Measurements from ENCODE around the gene GLIS2.
"Not testable (repeated sequence)": the region's sequence is repeated elsewhere in the genome, so short reads cannot be mapped to it uniquely, and the experiment has no call there.

Gene GLIS2

GRCh38 chr16:4333714-4334113 lies 17.8 kb downstream of the GLIS2 start:
- H3K4me3 ChIP-seq (ENCODE audit: low read length); H3K9ac ChIP-seq (ENCODE audit: low read depth, low read length); H3K27me3 ChIP-seq (ENCODE audit: control insufficient read depth, insufficient read depth, low read length); H3K4me1 ChIP-seq (ENCODE audit: control insufficient read depth, insufficient read depth, low read length); H3K9me3 ChIP-seq (replicated peaks; ENCODE audit: low read length); H3K4me2 ChIP-seq (ENCODE audit: low read length): not testable (repeated sequence)
- peaks cover 45% of the 10 kb centered on the region for H3K36me3 ChIP-seq (ENCODE audit: insufficient read depth, low read length)

GRCh38 chr16:4334724-4335495 lies 19.0 kb downstream of the GLIS2 start:
- Histone ChIP-seq H3K27me3 (ENCODE audit: control insufficient read depth, insufficient read depth, low read length) (no peaks in the 10 kb centered on the region), H3K4me1 (ENCODE audit: control insufficient read depth, insufficient read depth, low read length) (no peaks in the 10 kb centered on the region), H3K4me3 (ENCODE audit: low read length) (no peak overlapping the region), H3K9me3 (replicated peaks; ENCODE audit: low read length) (no peaks in the 10 kb centered on the region), H3K9ac (ENCODE audit: low read depth, low read length) (no peak overlapping the region), H3K36me3 (ENCODE audit: insufficient read depth, low read length) (peaks cover 56% of the 10 kb centered on the region), H3K4me2 (ENCODE audit: low read length) (no peak overlapping the region)

- Histone ChIP-seq H3K27me3 (ENCODE audit: control insufficient read depth, insufficient read depth, low read length) (no peaks in the 10 kb centered on the region), H3K36me3 (ENCODE audit: insufficient read depth, low read length) (peaks cover 67% of the 10 kb centered on the region), H3K4me3 (ENCODE audit: low read length) (no peak overlapping the region), H3K9me3 (replicated peaks; ENCODE audit: low read length) (no peaks in the 10 kb centered on the region), H3K4me2 (ENCODE audit: low read length) (no peak overlapping the region), H3K9ac (ENCODE audit: low read depth, low read length) (no peak overlapping the region), H3K4me1 (ENCODE audit: control insufficient read depth, insufficient read depth, low read length) (no peaks in the 10 kb centered on the region)
Measured at GRCh38 chr16:4336701-4337539, 21.1 kb downstream of the GLIS2 start.

GRCh38 chr16:4337540-4338088 lies 21.7 kb downstream of the GLIS2 start:
- Histone ChIP-seq H3K4me1 (ENCODE audit: control insufficient read depth, insufficient read depth, low read length) (no peaks in the 10 kb centered on the region), H3K4me3 (ENCODE audit: low read length) (no peak overlapping the region), H3K4me2 (ENCODE audit: low read length) (no peak overlapping the region), H3K36me3 (ENCODE audit: insufficient read depth, low read length) (peaks cover 66% of the 10 kb centered on the region), H3K9me3 (replicated peaks; ENCODE audit: low read length) (no peaks in the 10 kb centered on the region), H3K9ac (ENCODE audit: low read depth, low read length) (no peak overlapping the region), H3K27me3 (ENCODE audit: control insufficient read depth, insufficient read depth, low read length) (no peaks in the 10 kb centered on the region)

GRCh38 chr16:4338125-4338582 lies 22.3 kb downstream of the GLIS2 start:
- peaks cover 65% of the 10 kb centered on the region for H3K36me3 ChIP-seq (ENCODE audit: insufficient read depth, low read length)
- H3K4me2 ChIP-seq (ENCODE audit: low read length) = no peak overlapping the region
- no peaks in the 10 kb centered on the region for H3K27me3 ChIP-seq (ENCODE audit: control insufficient read depth, insufficient read depth, low read length)
- no peak overlapping the region for H3K9ac ChIP-seq (ENCODE audit: low read depth, low read length)
- H3K9me3 ChIP-seq (replicated peaks; ENCODE audit: low read length) = no peaks in the 10 kb centered on the region
- no peaks in the 10 kb centered on the region for H3K4me1 ChIP-seq (ENCODE audit: control insufficient read depth, insufficient read depth, low read length)
- H3K4me3 ChIP-seq (ENCODE audit: low read length) = no peak overlapping the region

GRCh38 chr16:4338712-4339299 lies 22.9 kb downstream of the GLIS2 start:
- Histone ChIP-seq H3K4me2 (ENCODE audit: low read length) (no peak overlapping the region), H3K4me3 (ENCODE audit: low read length) (no peak overlapping the region), H3K9me3 (replicated peaks; ENCODE audit: low read length) (no peaks in the 10 kb centered on the region), H3K36me3 (ENCODE audit: insufficient read depth, low read length) (peaks cover 59% of the 10 kb centered on the region), H3K9ac (ENCODE audit: low read depth, low read length) (no peak overlapping the region), H3K4me1 (ENCODE audit: control insufficient read depth, insufficient read depth, low read length) (no peaks in the 10 kb centered on the region), H3K27me3 (ENCODE audit: control insufficient read depth, insufficient read depth, low read length) (no peaks in the 10 kb centered on the region)

GRCh38 chr16:4339455-4339854 lies 23.6 kb downstream of the GLIS2 start:
- Histone ChIP-seq H3K4me3 (ENCODE audit: low read length) (no peak overlapping the region), H3K4me1 (ENCODE audit: control insufficient read depth, insufficient read depth, low read length) (no peaks in the 10 kb centered on the region)

GRCh38 chr16:4339909-4340308 lies 24.0 kb downstream of the GLIS2 start:
- Histone ChIP-seq H3K9me3 (replicated peaks; ENCODE audit: low read length) (no peaks in the 10 kb centered on the region), H3K9ac (ENCODE audit: low read depth, low read length) (no peak overlapping the region), H3K4me2 (ENCODE audit: low read length) (no peak overlapping the region), H3K27me3 (ENCODE audit: control insufficient read depth, insufficient read depth, low read length) (no peaks in the 10 kb centered on the region), H3K4me1 (ENCODE audit: control insufficient read depth, insufficient read depth, low read length) (no peaks in the 10 kb centered on the region), H3K4me3 (ENCODE audit: low read length) (no peak overlapping the region), H3K36me3 (ENCODE audit: insufficient read depth, low read length) (peaks cover 54% of the 10 kb centered on the region)

More at GRCh38 chr16:4339455-4339854, 23.6 kb downstream of the GLIS2 start:
- H3K4me2 ChIP-seq (ENCODE audit: low read length) = no peak overlapping the region
- H3K36me3 ChIP-seq (ENCODE audit: insufficient read depth, low read length) = peaks cover 59% of the 10 kb centered on the region
- no peaks in the 10 kb centered on the region for H3K9me3 ChIP-seq (replicated peaks; ENCODE audit: low read length)
- H3K9ac ChIP-seq (ENCODE audit: low read depth, low read length) = no peak overlapping the region
- no peaks in the 10 kb centered on the region for H3K27me3 ChIP-seq (ENCODE audit: control insufficient read depth, insufficient read depth, low read length)

- Histone ChIP-seq H3K27me3 (ENCODE audit: control insufficient read depth, insufficient read depth, low read length) (no peaks in the 10 kb centered on the region), H3K4me2 (ENCODE audit: low read length) (no peak overlapping the region), H3K9me3 (replicated peaks; ENCODE audit: low read length) (no peaks in the 10 kb centered on the region), H3K4me3 (ENCODE audit: low read length) (no peak overlapping the region), H3K36me3 (ENCODE audit: insufficient read depth, low read length) (peaks cover 49% of the 10 kb centered on the region), H3K4me1 (ENCODE audit: control insufficient read depth, insufficient read depth, low read length) (no peaks in the 10 kb centered on the region), H3K9ac (ENCODE audit: low read depth, low read length) (no peak overlapping the region)
Measured at GRCh38 chr16:4340443-4340842, 24.6 kb downstream of the GLIS2 start.

- no peaks in the 10 kb centered on the region for H3K9me3 ChIP-seq (replicated peaks; ENCODE audit: low read length)
- H3K4me1 ChIP-seq (ENCODE audit: control insufficient read depth, insufficient read depth, low read length) = no peaks in the 10 kb centered on the region
- no peak overlapping the region for H3K4me2 ChIP-seq (ENCODE audit: low read length)
- no peak overlapping the region for H3K9ac ChIP-seq (ENCODE audit: low read depth, low read length)
- no peaks in the 10 kb centered on the region for H3K27me3 ChIP-seq (ENCODE audit: control insufficient read depth, insufficient read depth, low read length)
- peaks cover 42% of the 10 kb centered on the region for H3K36me3 ChIP-seq (ENCODE audit: insufficient read depth, low read length)
- H3K4me3 ChIP-seq (ENCODE audit: low read length) = no peak overlapping the region
Measured at GRCh38 chr16:4341250-4341649, 25.4 kb downstream of the GLIS2 start.

Measured in skeletal muscle satellite cell (primary cell).